IMR-90 (cell line): Measurements from ENCODE around the gene LTN1. TPM values are rescaled to one million over a fixed set of nuclear protein-coding genes. Genes with fewer than 3 reads are reported as not detected.

Source experiments
- ATAC-seq: fragments of 200-7000 bp; cut with Tn5 transposase; 2 replicates; pipeline ENCODE4 v1.9.1; 2020; ENCODE audit warnings: low read depth, mild to moderate bottlenecking, moderate library complexity
- BruUV-seq: library from RNA; stranded (reverse); fragments of 400-500 nt; replicated peaks from 2 replicates; lab custom pipeline; 2021; lab: Mats Ljungman, UMichigan
- CTCF ChIA-PET: fragments of 300-600 bp; formaldehyde crosslinking; extraction: SDS; loops from one replicate; lab custom pipeline; 2021; ENCODE audit warnings: antibody characterized with exemption; lab: Yijun Ruan, JAX
- POLR2A ChIA-PET: fragments of 300-600 bp; sonication (Branson Sonifier 250); formaldehyde crosslinking; loops from one replicate; lab custom pipeline; 2022; ENCODE audit warnings: antibody characterized with exemption; ENCODE audit not compliant: unreplicated experiment; lab: Charles Lee
- DNase-seq: peaks from one replicate; pipeline ENCODE4 v3.0.0; 2013
- H2AFZ ChIP-seq: replicated peaks from 2 replicates; pipeline ENCODE3; 2013; ENCODE audit warnings: low read length, mild to moderate bottlenecking; ENCODE audit not compliant: poor library complexity
- H2AK5ac ChIP-seq: 2 replicates; pipeline ENCODE4 v1.6.1; 2013; ENCODE audit warnings: low read depth, low read length, inconsistent platforms
- H2AK9ac ChIP-seq: replicated peaks from 2 replicates; pipeline ENCODE3; 2013; ENCODE audit warnings: mild to moderate bottlenecking, low read depth, low read length, moderate library complexity; ENCODE audit not compliant: poor library complexity
- H2BK120ac ChIP-seq: 2 replicates; pipeline ENCODE4 v1.6.1; 2013; ENCODE audit warnings: low read depth, low read length, inconsistent platforms
- H2BK15ac ChIP-seq: 3 replicates; pipeline ENCODE4 v1.6.1; 2013; ENCODE audit warnings: low read depth, low read length, inconsistent platforms
- H2BK20ac ChIP-seq: 2 replicates; pipeline ENCODE4 v1.6.1; 2013; ENCODE audit warnings: low read depth, mild to moderate bottlenecking, inconsistent platforms, low read length, moderate library complexity
- H2BK5ac ChIP-seq: 2 replicates; pipeline ENCODE4 v1.6.1; 2013; ENCODE audit warnings: mild to moderate bottlenecking, low read depth, low read length, inconsistent platforms; ENCODE audit not compliant: poor library complexity, severe bottlenecking
- H3K14ac ChIP-seq: replicated peaks from 2 replicates; pipeline ENCODE4 v1.6.1; 2013; ENCODE audit warnings: low read depth, low read length, inconsistent platforms
- H3K18ac ChIP-seq: 2 replicates; pipeline ENCODE4 v1.6.1; 2013; ENCODE audit warnings: low read depth, low read length, control low read depth
- H3K23ac ChIP-seq: 2 replicates; pipeline ENCODE4 v1.6.1; 2013; ENCODE audit warnings: low read depth, low read length, inconsistent platforms
- H3K27ac ChIP-seq: 2 replicates; pipeline ENCODE4 v1.5.1; 2013; ENCODE audit warnings: mild to moderate bottlenecking, control low read depth, low read length; ENCODE audit not compliant: insufficient read depth
- H3K27me3 ChIP-seq: 2 replicates; pipeline ENCODE4 v1.6.1; 2013; ENCODE audit warnings: low read length; ENCODE audit not compliant: control insufficient read depth, insufficient read depth
- H3K36me3 ChIP-seq: 2 replicates; pipeline ENCODE4 v1.6.1; 2013; ENCODE audit warnings: low read length, mixed read lengths; ENCODE audit not compliant: control insufficient read depth, insufficient read depth
- H3K4ac ChIP-seq: 2 replicates; pipeline ENCODE4 v1.6.1; 2013; ENCODE audit warnings: low read depth, low read length, inconsistent platforms
- H3K4me1 ChIP-seq: 2 replicates; pipeline ENCODE4 v1.6.1; 2013; ENCODE audit warnings: low read length, mixed read lengths; ENCODE audit not compliant: control insufficient read depth, insufficient read depth
- H3K4me2 ChIP-seq: 2 replicates; pipeline ENCODE4 v1.6.1; 2013; ENCODE audit warnings: low read depth, mild to moderate bottlenecking, control low read depth, low read length, moderate library complexity
- H3K4me3 ChIP-seq: 2 replicates; pipeline ENCODE4 v1.5.1; 2013; ENCODE audit warnings: low read depth, mild to moderate bottlenecking, control low read depth, low read length, moderate library complexity; ENCODE audit not compliant: insufficient read depth
- H3K56ac ChIP-seq: 2 replicates; pipeline ENCODE4 v1.6.1; 2013; ENCODE audit warnings: low read length, inconsistent platforms; ENCODE audit not compliant: insufficient read depth; ENCODE audit errors: extremely low read depth
- H3K79me1 ChIP-seq, 2 experiments: 2 replicates each; pipeline ENCODE4 v1.6.1; 2013; ENCODE audit warnings: low read length in 2 of 2, inconsistent platforms in 1 of 2, low read depth in 1 of 2
- H3K9ac ChIP-seq: 2 replicates; pipeline ENCODE4 v1.6.1; 2013; ENCODE audit warnings: low read depth, low read length, control low read depth
- H3K9me1 ChIP-seq: 2 replicates; pipeline ENCODE4 v1.6.1; 2013; ENCODE audit warnings: low read length, inconsistent platforms; ENCODE audit not compliant: insufficient read depth
- H3K9me3 ChIP-seq: 2 replicates; pipeline ENCODE4 v1.6.1; 2013; ENCODE audit warnings: low read length; ENCODE audit not compliant: control insufficient read depth, insufficient read depth
- H4K20me1 ChIP-seq: 2 replicates; pipeline ENCODE4 v1.6.1; 2013; ENCODE audit warnings: low read length, inconsistent platforms; ENCODE audit not compliant: insufficient read depth
- H4K5ac ChIP-seq: 2 replicates; pipeline ENCODE4 v1.6.1; 2013; ENCODE audit warnings: mild to moderate bottlenecking, low read depth, low read length, control low read depth
- H4K8ac ChIP-seq, 2 experiments: 2 replicates each; pipeline ENCODE4 v1.6.1; 2013; ENCODE audit warnings: low read depth in 2 of 2, low read length in 2 of 2, control low read depth in 1 of 2, inconsistent platforms in 1 of 2
- H4K91ac ChIP-seq: 2 replicates; pipeline ENCODE4 v1.6.1; 2013; ENCODE audit warnings: low read depth, low read length, inconsistent platforms; ENCODE audit not compliant: insufficient read depth
- BHLHE40 ChIP-seq: fragments of 150-350 bp; IDR thresholded peaks from 2 replicates; pipeline ENCODE4 v1.6.1; 2016; ENCODE audit warnings: mild to moderate bottlenecking, low read depth, low read length
- CEBPB ChIP-seq: IDR thresholded peaks from 2 replicates; pipeline ENCODE4 v1.6.1; 2012; ENCODE audit warnings: low read depth, low read length, improper control_type of control experiment
- CHD1 ChIP-seq: IDR thresholded peaks from 2 replicates; pipeline ENCODE4 v1.6.1; 2012; ENCODE audit warnings: low read depth, low read length, improper control_type of control experiment
- CTCF ChIP-seq: conservative IDR thresholded peaks from 2 replicates; pipeline ENCODE4 v1.5.1; 2012; ENCODE audit warnings: mild to moderate bottlenecking, low read depth, low read length, improper control_type of control experiment
- ELK1 ChIP-seq: fragments of 150-350 bp; IDR thresholded peaks from 2 replicates; pipeline ENCODE4 v1.6.1; 2016; ENCODE audit warnings: low read depth, mild to moderate bottlenecking, low read length, moderate library complexity, borderline replicate concordance
- FOS ChIP-seq: fragments of 150-350 bp; IDR thresholded peaks from 2 replicates; pipeline ENCODE4 v1.6.1; 2016; ENCODE audit warnings: low read depth, low read length
- MAFK ChIP-seq: IDR thresholded peaks from 2 replicates; pipeline ENCODE4 v1.6.1; 2012; ENCODE audit warnings: low read depth, low read length, improper control_type of control experiment
- MAZ ChIP-seq: IDR thresholded peaks from 2 replicates; pipeline ENCODE4 v1.6.1; 2012; ENCODE audit warnings: low read depth, mild to moderate bottlenecking, low read length, improper control_type of control experiment, moderate library complexity, borderline replicate concordance
- MXI1 ChIP-seq: IDR thresholded peaks from 2 replicates; pipeline ENCODE4 v1.6.1; 2012; ENCODE audit warnings: low read depth, mild to moderate bottlenecking, low read length, moderate library complexity, borderline replicate concordance
- NFE2L2 ChIP-seq: fragments of 150-350 bp; IDR thresholded peaks from 2 replicates; pipeline ENCODE4 v1.6.1; 2016; ENCODE audit warnings: low read depth, mild to moderate bottlenecking, low read length
- POLR2A ChIP-seq: IDR thresholded peaks from 2 replicates; pipeline ENCODE4 v1.6.1; 2012; ENCODE audit warnings: mild to moderate bottlenecking, low read depth, low read length
- RAD21 ChIP-seq: IDR thresholded peaks from 2 replicates; pipeline ENCODE4 v1.6.1; 2012; ENCODE audit warnings: low read length, improper control_type of control experiment
- RCOR1 ChIP-seq: IDR thresholded peaks from 2 replicates; pipeline ENCODE4 v1.6.1; 2012; ENCODE audit warnings: mild to moderate bottlenecking, low read length, improper control_type of control experiment; ENCODE audit not compliant: insufficient replicate concordance
- RFX5 ChIP-seq: IDR thresholded peaks from 2 replicates; pipeline ENCODE4 v1.8.0; 2012; ENCODE audit warnings: low read depth, mild to moderate bottlenecking, low read length, moderate library complexity
- SMC3 ChIP-seq: fragments of 150-350 bp; IDR thresholded peaks from 2 replicates; pipeline ENCODE4 v1.6.1; 2016; ENCODE audit warnings: low read depth, mild to moderate bottlenecking, antibody characterized with exemption, low read length, moderate library complexity
- USF2 ChIP-seq: fragments of 150-350 bp; IDR thresholded peaks from 2 replicates; pipeline ENCODE4 v1.6.1; 2017; ENCODE audit warnings: mild to moderate bottlenecking, antibody characterized with exemption, low read length, low read depth
- WGBS, 2 experiments: methylation state at CpG; one replicate each; pipeline versions ENCODE4 v1.1.5 to v1.1.7; 2013; ENCODE audit warnings: missing lambda C conversion rate in 2 of 2; ENCODE audit not compliant: insufficient read length in 1 of 2; ENCODE audit errors: extremely low coverage in 2 of 2; 5-methylcytosine and 5-hydroxymethylcytosine counted together
- dilution Hi-C: fragments of 300-500 bp; cut with HindIII; formaldehyde crosslinking; loops from one replicate; pipeline ENCODE4 v1.14.3; 2018; ENCODE audit warnings: low sequenced_read_pairs; ENCODE audit not compliant: unreplicated experiment
- in situ Hi-C: fragments of 300-500 bp; cut with MboI; formaldehyde crosslinking; loops from 3 replicates; pipeline ENCODE4 v1.14.3; 2019; ENCODE audit warnings: low sequenced_read_pairs, inconsistent platforms, mixed read lengths
- intact Hi-C: fragments of 100-400 bp; cut with micrococcal nuclease; formaldehyde crosslinking; loops from 2 replicates; pipeline ENCODE4 v1.10.0; 2022
- polyA plus RNA-seq, 3 experiments: library from polyadenylated mRNA; depleted of rRNA; stranded (reverse); fragments of >200 nt; gene quantifications; 2 replicates each; pipeline ENCODE4 v1.2.3, GENCODE V29; 2012; ENCODE audit warnings: low replicate concordance in 1 of 3
- total RNA-seq: library from RNA; depleted of rRNA; stranded (reverse); fragments of >200 nt; gene quantifications from 2 replicates; pipeline ENCODE4 v1.2.3, GENCODE V29; 2012

Gene LTN1
- total and polyA plus RNA-seq, 2 of the 4 experiments (the other 2 are of a cell fraction), result 6.7 to 35.5 TPM

- no peaks in the 10 kb centered on the region for H3K9me3 ChIP-seq
- in situ Hi-C loops (no loop called here), intact Hi-C loops (no loop called here), dilution Hi-C loops (no loop called here)
- ChIA-PET POLR2A (no interaction called here), CTCF (no interaction called here)
- no peak overlapping the region for H3K18ac ChIP-seq
- no peak overlapping the region for H2BK5ac ChIP-seq
- H3K4me2 ChIP-seq, result no peak overlapping the region
- no CpG with 5 or more reads among the region's 8 CpGs for WGBS, 2 experiments
- H3K56ac ChIP-seq, result no peak overlapping the region
- no TSS peak for BruUV-seq
- no peaks in the 10 kb centered on the region for H4K20me1 ChIP-seq
- H4K8ac ChIP-seq, result no peak overlapping the region
- H3K27me3 ChIP-seq, result no peaks in the 10 kb centered on the region
- no peaks in the 10 kb centered on the region for H3K9me1 ChIP-seq
- H2AFZ ChIP-seq, result no peak overlapping the region
- H3K4ac ChIP-seq, result no peak overlapping the region
- no peak overlapping the region for H3K14ac ChIP-seq
- ATAC-seq (no peak), DNase-seq (no peak)
- H3K27ac ChIP-seq, result no peak overlapping the region
- no peak overlapping the region for H2BK120ac ChIP-seq
- H3K36me3 ChIP-seq, result no peaks in the 10 kb centered on the region
- no peak overlapping the region for H2BK15ac ChIP-seq
- H2AK9ac ChIP-seq, result no peak overlapping the region
- H2BK20ac ChIP-seq, result no peak overlapping the region
- H4K91ac ChIP-seq, result no peak overlapping the region
- H4K5ac ChIP-seq, result no peak overlapping the region
- no peak overlapping the region for H3K4me3 ChIP-seq
- H2AK5ac ChIP-seq, result no peak overlapping the region
- H3K9ac ChIP-seq, result no peak overlapping the region
- no peaks in the 10 kb centered on the region for H3K4me1 ChIP-seq
- H3K79me1 ChIP-seq, result no peaks in the 10 kb centered on the region
- TF ChIP-seq MXI1 (no peak), BHLHE40 (no peak), CTCF (no peak), ELK1 (no peak), MAZ (no peak), POLR2A (no peak), SMC3 (no peak), NFE2L2 (no peak), FOS (no peak), MAFK (no peak), RCOR1 (no peak), USF2 (no peak), RAD21 (no peak), CHD1 (no peak), CEBPB (no peak), RFX5 (no peak)
- H3K23ac ChIP-seq, result no peak overlapping the region
Observed at GRCh38 chr21:28908351-28908750, 84.3 kb downstream of the LTN1 start.
